A673 (cell line): ENCODE measurements around the gene OR13C5. TPM values are rescaled to one million over a fixed set of nuclear protein-coding genes. Genes with fewer than 3 reads are reported as not detected.

Experiments used
- BruUV-seq: library from RNA; stranded (reverse); fragments of 400-500 nt; replicated peaks from 2 replicates; lab custom pipeline; 2021; lab: Mats Ljungman, UMichigan
- CTCF ChIA-PET: fragments of 300-600 bp; sonication (Branson Sonifier 250); formaldehyde crosslinking; loops from one replicate; lab custom pipeline; 2022; ENCODE audit warnings: antibody characterized with exemption; lab: Charles Lee
- POLR2A ChIA-PET: fragments of 300-600 bp; sonication (Branson Sonifier 250); formaldehyde crosslinking; loops from one replicate; lab custom pipeline; 2022; ENCODE audit warnings: antibody characterized with exemption; ENCODE audit not compliant: low non-redundant PET; lab: Charles Lee
- DNase-seq: peaks from one replicate; pipeline ENCODE4 v3.0.0-alpha.2; 2015; ENCODE audit warnings: low spot score
- H3K27ac ChIP-seq: fragments of 200-600 bp; sonication (generic); 2 replicates; pipeline ENCODE4 v1.5.1; 2016; ENCODE audit warnings: mixed run types, low read depth, mild to moderate bottlenecking, mixed read lengths, antibody characterized with exemption, low read length; ENCODE audit not compliant: poor library complexity, severe bottlenecking
- H3K27me3 ChIP-seq: fragments of 200-600 bp; sonication (generic); replicated peaks from 2 replicates; pipeline ENCODE4 v1.6.1; 2017; ENCODE audit warnings: mixed run types, low read depth, mild to moderate bottlenecking, mixed read lengths, antibody characterized with exemption, low read length; ENCODE audit not compliant: insufficient read depth, poor library complexity
- H3K36me3 ChIP-seq: fragments of 200-600 bp; sonication (generic); 2 replicates; pipeline ENCODE4 v1.6.1; 2016; ENCODE audit warnings: mixed run types, mild to moderate bottlenecking, mixed read lengths, antibody characterized with exemption, low read length; ENCODE audit not compliant: insufficient read depth, poor library complexity, severe bottlenecking
- H3K4me1 ChIP-seq: fragments of 200-600 bp; sonication (generic); 2 replicates; pipeline ENCODE4 v1.6.1; 2017; ENCODE audit warnings: mixed run types, mild to moderate bottlenecking, mixed read lengths, antibody characterized with exemption, low read length; ENCODE audit not compliant: insufficient read depth, poor library complexity, severe bottlenecking
- H3K4me3 ChIP-seq: fragments of 200-600 bp; sonication (generic); 2 replicates; pipeline ENCODE4 v1.5.1; 2016; ENCODE audit warnings: low read depth, mixed run types, mild to moderate bottlenecking, mixed read lengths, low read length; ENCODE audit not compliant: poor library complexity, severe bottlenecking
- H3K9me3 ChIP-seq: fragments of 200-600 bp; sonication (generic); 2 replicates; pipeline ENCODE4 v1.6.1; 2016; ENCODE audit warnings: mixed run types, low read depth, mild to moderate bottlenecking, mixed read lengths, antibody characterized with exemption, low read length; ENCODE audit not compliant: poor library complexity, severe bottlenecking
- CTCF ChIP-seq: fragments of 300-800, 200-600 bp; sonication (generic); conservative IDR thresholded peaks from 2 replicates; pipeline ENCODE4 v1.5.1; 2017; ENCODE audit warnings: low read depth, mild to moderate bottlenecking, antibody characterized with exemption, low read length, moderate library complexity, mixed read lengths
- EZH2 ChIP-seq: fragments of 200-600 bp; sonication (generic); IDR thresholded peaks from 2 replicates; pipeline ENCODE4 v1.6.1; 2017; ENCODE audit warnings: borderline replicate concordance, low read depth, mild to moderate bottlenecking, mixed read lengths, antibody characterized with exemption, low read length; ENCODE audit not compliant: poor library complexity, severe bottlenecking
- intact Hi-C: fragments of 100-400 bp; cut with micrococcal nuclease; formaldehyde crosslinking; loops from one replicate; pipeline ENCODE4 v1.10.0; 2022; ENCODE audit not compliant: unreplicated experiment
- total RNA-seq: library from RNA; stranded (reverse); gene quantifications from 2 replicates; pipeline ENCODE4 v1.2.3, GENCODE V29; 2021

The OR13C5 gene
- total RNA-seq, 1 experiment from 2014 or later = not detected

GRCh38 chr9:104577263-104577662, 21.9 kb downstream of the OR13C5 start:
- no peak for TF ChIP-seq CTCF
- no peak for TF ChIP-seq EZH2
- BruUV-seq = no TSS peak
- H3K4me3 ChIP-seq = no peak overlapping the region
- H3K36me3 ChIP-seq = no peaks in the 10 kb centered on the region
- H3K27ac ChIP-seq = no peak overlapping the region
- H3K9me3 ChIP-seq = no peaks in the 10 kb centered on the region
- no peaks in the 10 kb centered on the region for H3K27me3 ChIP-seq
- ChIA-PET POLR2A (no interaction called here), CTCF (no interaction called here)
- DNase-seq = no peak
- H3K4me1 ChIP-seq = no peaks in the 10 kb centered on the region
- intact Hi-C loops = no loop called here

- Histone ChIP-seq H3K36me3 (no peaks in the 10 kb centered on the region), H3K27ac (no peak overlapping the region), H3K4me1 (no peaks in the 10 kb centered on the region), H3K27me3 (no peaks in the 10 kb centered on the region), H3K9me3 (no peaks in the 10 kb centered on the region), H3K4me3 (no peak overlapping the region)
- ChIA-PET POLR2A (no interaction called here), CTCF (no interaction called here)
- intact Hi-C loops = no loop called here
- TF ChIP-seq EZH2 (no peak), CTCF (no peak)
- no peak for DNase-seq
- BruUV-seq = no TSS peak
These were observed 23.8 kb downstream of the OR13C5 start for GRCh38 chr9:104575456-104575855.

- no peaks in the 10 kb centered on the region for H3K4me1 ChIP-seq
- H3K27ac ChIP-seq = no peak overlapping the region
- ChIA-PET CTCF (no interaction called here), POLR2A (no interaction called here)
- TF ChIP-seq CTCF (no peak), EZH2 (no peak)
- no peak for DNase-seq
- H3K36me3 ChIP-seq = no peaks in the 10 kb centered on the region
- intact Hi-C loops = no loop called here
- no peak overlapping the region for H3K4me3 ChIP-seq
- H3K9me3 ChIP-seq = no peaks in the 10 kb centered on the region
- no peaks in the 10 kb centered on the region for H3K27me3 ChIP-seq
- no TSS peak for BruUV-seq
These were observed 26.6 kb downstream of the OR13C5 start for GRCh38 chr9:104572612-104573011.
